CD4-positive, alpha-beta memory T cell (primary cell): Measurements from ENCODE around the gene GRK2. TPM values are rescaled to one million over a fixed set of nuclear protein-coding genes. Genes with fewer than 3 reads are reported as not detected.
A peak's percentile ranks its signal among the peaks of the same experiment; 100 is the strongest.

Source experiments
- CTCF ChIA-PET: fragments of 350-600 bp; sonication (Branson Sonifier 250); formaldehyde crosslinking; loops from one replicate; lab custom pipeline; 2021; ENCODE audit warnings: inconsistent platforms; ENCODE audit not compliant: partially characterized antibody; lab: Charles Lee
- POLR2A ChIA-PET: fragments of 350-600 bp; sonication (Branson Sonifier 250); formaldehyde crosslinking; loops from one replicate; lab custom pipeline; 2021; ENCODE audit not compliant: partially characterized antibody; lab: Charles Lee
- DNase-seq, 5 donors: peaks; one replicate each; pipeline versions ENCODE4 v3.0.0 to v3.0.0-alpha.2; 2020 to 2022; ENCODE audit warnings: mixed read lengths in 1 of 5
- H3K27ac ChIP-seq: one replicate; pipeline ENCODE4 v1.7.0; 2013; ENCODE audit warnings: low read depth, low read length
- H3K27me3 ChIP-seq: 2 replicates; pipeline ENCODE4 v1.7.0; 2013; ENCODE audit warnings: mild to moderate bottlenecking, low read length, moderate library complexity; ENCODE audit not compliant: insufficient read depth
- H3K36me3 ChIP-seq: 2 replicates; pipeline ENCODE4 v1.7.0; 2013; ENCODE audit warnings: mild to moderate bottlenecking, low read length, moderate library complexity; ENCODE audit not compliant: insufficient read depth
- H3K4me1 ChIP-seq: 2 replicates; pipeline ENCODE4 v1.7.0; 2013; ENCODE audit warnings: mild to moderate bottlenecking, low read length, moderate library complexity; ENCODE audit not compliant: insufficient read depth
- H3K4me3 ChIP-seq, 2 donors: one replicate each; pipeline ENCODE4 v1.7.0; 2013; ENCODE audit warnings: low read length in 2 of 2, mild to moderate bottlenecking in 1 of 2
- H3K9me3 ChIP-seq, 2 donors: one replicate each; pipeline ENCODE4 v1.7.0; 2013; ENCODE audit warnings: low read length in 2 of 2, control low read depth in 1 of 2; ENCODE audit not compliant: control insufficient read depth in 1 of 2
- H3K27ac Mint-ChIP-seq, 7 donors: one replicate each; pipeline ENCODE4 v1.8.0; 2020 to 2021; ENCODE audit warnings: mixed read lengths in 7 of 7, mild to moderate bottlenecking in 6 of 7, inconsistent platforms in 3 of 7, moderate library complexity in 3 of 7
- H3K27me3 Mint-ChIP-seq, 2 donors: one replicate each; pipeline ENCODE4 v1.8.0; 2020 to 2021; ENCODE audit warnings: mixed read lengths in 2 of 2
- H3K36me3 Mint-ChIP-seq, 2 donors: one replicate each; pipeline ENCODE4 v1.8.0; 2020 to 2021; ENCODE audit warnings: mixed read lengths in 2 of 2, inconsistent platforms in 1 of 2, mild to moderate bottlenecking in 1 of 2
- H3K4me1 Mint-ChIP-seq, 4 donors: one replicate each; pipeline ENCODE4 v1.8.0; 2020 to 2021; ENCODE audit warnings: mixed read lengths in 4 of 4, mild to moderate bottlenecking in 1 of 4
- H3K4me3 Mint-ChIP-seq, 8 donors: one replicate each; pipeline ENCODE4 v1.8.0; 2020 to 2021; ENCODE audit warnings: mixed read lengths in 8 of 8, mild to moderate bottlenecking in 7 of 8, moderate library complexity in 6 of 8, inconsistent platforms in 3 of 8
- H3K9me3 Mint-ChIP-seq, 8 donors: one replicate each; pipeline ENCODE4 v1.8.0; 2020 to 2021; ENCODE audit warnings: mixed read lengths in 8 of 8, mild to moderate bottlenecking in 5 of 8, inconsistent platforms in 3 of 8, moderate library complexity in 1 of 8
- intact Hi-C: fragments of 100-400 bp; cut with micrococcal nuclease; formaldehyde crosslinking; loops from one replicate; pipeline ENCODE4 v1.15.1; 2023
- polyA plus RNA-seq, 2 donors: library from polyadenylated mRNA; unstranded; fragments of 300-500 nt; fragmentation: Illumina TruSeq; gene quantifications; one replicate each; pipeline ENCODE4 v1.2.3, GENCODE V29; 2021
- total RNA-seq, 2 experiments: library from RNA; stranded (reverse); gene quantifications; one replicate each; pipeline ENCODE4 v1.2.3, GENCODE V29; 2021

The GRK2 gene
- total and polyA plus RNA-seq, 4 experiments from 2014 or later, result 12.8 to 310 (median 181) TPM

- Mint-ChIP-seq H3K36me3 (peaks cover 0 to 1% of the 10 kb centered on the region in 2 donors), H3K27ac (peak overlapping the region in 1 of 7 donors; percentile 55), H3K4me3 (no peak overlapping the region), H3K27me3 (no peaks in the 10 kb centered on the region), H3K9me3 (no peaks in the 10 kb centered on the region), H3K4me1 (peaks cover 2 to 7% (median 3%) of the 10 kb centered on the region in 4 donors)
- CTCF ChIA-PET, result interaction anchor here (0.9 to 4.8 kb wide), 2 partner anchors 15 to 28 kb away, joined by 3 to 31 read pairs; no protein-coding TSS in a partner anchor
- no peak overlapping the region for H3K27ac ChIP-seq
- H3K4me1 ChIP-seq, result peaks cover under 1% of the 10 kb centered on the region
- H3K36me3 ChIP-seq, result no peaks in the 10 kb centered on the region
- H3K4me3 ChIP-seq, result no peak overlapping the region
- intact Hi-C loops, result no loop called here
- no peak for DNase-seq
- H3K9me3 ChIP-seq, result no peaks in the 10 kb centered on the region
- H3K27me3 ChIP-seq, result no peaks in the 10 kb centered on the region
- POLR2A ChIA-PET, result no interaction called here
Measured at GRCh38 chr11:67323526-67323925, 57.3 kb downstream of the GRK2 start.

GRCh38 chr11:67332081-67332691 is 65.9 kb downstream of the GRK2 start:
- intact Hi-C loops, result no loop called here
- POLR2A ChIA-PET, result no interaction called here
- H3K4me3 ChIP-seq, result no peak overlapping the region

More at GRCh38 chr11:67332081-67332691, 65.9 kb downstream of the GRK2 start:
- Histone ChIP-seq H3K36me3 (no peaks in the 10 kb centered on the region), H3K27me3 (no peaks in the 10 kb centered on the region), H3K4me1 (no peaks in the 10 kb centered on the region), H3K9me3 (no peaks in the 10 kb centered on the region), H3K27ac (no peak overlapping the region)
- Mint-ChIP-seq H3K9me3 (no peaks in the 10 kb centered on the region), H3K27ac (no peak overlapping the region), H3K27me3 (no peaks in the 10 kb centered on the region), H3K4me1 (no peaks in the 10 kb centered on the region), H3K36me3 (no peaks in the 10 kb centered on the region), H3K4me3 (no peak overlapping the region)
- no peak for DNase-seq
- CTCF ChIA-PET, result no interaction called here

Other genes starting within 250 kb of the GRK2 start
- gene SYT12, start 243.3 kb upstream of the GRK2 start, total RNA-seq, result not detected
- gene SYT12, start 243.3 kb upstream of the GRK2 start, polyA plus RNA-seq, result not detected
- gene RHOD, start 209.6 kb upstream of the GRK2 start, total RNA-seq, result under 1 TPM in 1 of 2 experiments, not detected in 1; 0.58 TPM
- under 1 TPM in 1 of 2 donors, not detected in 1; 0.79 TPM for gene RHOD, start 209.6 kb upstream of the GRK2 start, polyA plus RNA-seq
- 100 to 1,000 TPM; 193 to 200 TPM for gene KDM2A, start 147.2 kb upstream of the GRK2 start, total RNA-seq
- 10 to 100 TPM; 14.0 to 17.3 TPM for gene KDM2A, start 147.2 kb upstream of the GRK2 start, polyA plus RNA-seq
- 100 to 1,000 TPM; 244 to 247 TPM for gene ANKRD13D, start 22.8 kb downstream of the GRK2 start, total RNA-seq
- gene ANKRD13D, start 22.8 kb downstream of the GRK2 start, polyA plus RNA-seq, result 10 to 100 TPM; 12.0 to 31.3 TPM
- gene SSH3, start 37.1 kb downstream of the GRK2 start, total RNA-seq, result 10 to 100 TPM; 22.5 to 26.3 TPM
- 1 to 10 TPM in 1 of 2 donors, under 1 TPM in 1; 0.79 to 6.5 TPM for gene SSH3, start 37.1 kb downstream of the GRK2 start, polyA plus RNA-seq
- 10 to 100 TPM; 87.9 to 91.3 TPM for gene POLD4, start 87.1 kb downstream of the GRK2 start, total RNA-seq
- gene POLD4, start 87.1 kb downstream of the GRK2 start, polyA plus RNA-seq, result 10 to 100 TPM; 93.6 to 96.2 TPM
- gene CLCF1, start 107.1 kb downstream of the GRK2 start, total RNA-seq, result 1 to 10 TPM; 5.4 to 6.4 TPM
- gene CLCF1, start 107.1 kb downstream of the GRK2 start, polyA plus RNA-seq, result 1 to 10 TPM in 1 of 2 donors, under 1 TPM in 1; 0.45 to 4.4 TPM
- 10 to 100 TPM; 51.8 to 55.9 TPM for gene RAD9A, start 125.5 kb downstream of the GRK2 start, total RNA-seq
- 1 to 10 TPM; 6.7 to 8.3 TPM for gene RAD9A, start 125.5 kb downstream of the GRK2 start, polyA plus RNA-seq
- gene PPP1CA, start 135.4 kb downstream of the GRK2 start, total RNA-seq, result 100 to 1,000 TPM; 159 to 161 TPM
- 100 to 1,000 TPM; 474 to 774 TPM for gene PPP1CA, start 135.4 kb downstream of the GRK2 start, polyA plus RNA-seq
- 100 to 1,000 TPM; 371 to 382 TPM for gene TBC1D10C, start 137.6 kb downstream of the GRK2 start, total RNA-seq
- 100 to 1,000 TPM; 316 to 331 TPM for gene TBC1D10C, start 137.6 kb downstream of the GRK2 start, polyA plus RNA-seq
- 1 to 10 TPM; 2.3 to 3.3 TPM for gene CARNS1, start 149.2 kb downstream of the GRK2 start, total RNA-seq
- under 1 TPM; 0.45 to 0.81 TPM for gene CARNS1, start 149.2 kb downstream of the GRK2 start, polyA plus RNA-seq
- 10 to 100 TPM; 78.1 to 79.9 TPM for gene RPS6KB2, start 162.0 kb downstream of the GRK2 start, total RNA-seq
- gene RPS6KB2, start 162.0 kb downstream of the GRK2 start, polyA plus RNA-seq, result 10 to 100 TPM; 55.2 to 58.3 TPM
- gene PTPRCAP, start 171.2 kb downstream of the GRK2 start, total RNA-seq, result 100 to 1,000 TPM; 208 to 228 TPM
- gene PTPRCAP, start 171.2 kb downstream of the GRK2 start, polyA plus RNA-seq, result 100 to 1,000 TPM; 613 TPM
- 10 to 100 TPM; 22.7 to 23.2 TPM for gene CORO1B, start 177.0 kb downstream of the GRK2 start, total RNA-seq
- 10 to 100 TPM; 79.1 to 92.2 TPM for gene CORO1B, start 177.0 kb downstream of the GRK2 start, polyA plus RNA-seq
- gene GPR152, start 186.3 kb downstream of the GRK2 start, total RNA-seq, result not detected
- 1 to 10 TPM in 1 of 2 donors, under 1 TPM in 1; 0.35 to 1.7 TPM for gene GPR152, start 186.3 kb downstream of the GRK2 start, polyA plus RNA-seq
- 1 to 10 TPM; 1.4 to 2.3 TPM for gene CABP4, start 188.9 kb downstream of the GRK2 start, total RNA-seq
- under 1 TPM; 0.27 to 0.84 TPM for gene CABP4, start 188.9 kb downstream of the GRK2 start, polyA plus RNA-seq
- 10 to 100 TPM; 90.1 to 99.1 TPM for gene TMEM134, start 202.8 kb downstream of the GRK2 start, total RNA-seq
- gene TMEM134, start 202.8 kb downstream of the GRK2 start, polyA plus RNA-seq, result 100 to 1,000 TPM; 152 to 162 TPM
- 100 to 1,000 TPM; 131 to 132 TPM for gene AIP, start 216.6 kb downstream of the GRK2 start, total RNA-seq
- 100 to 1,000 TPM; 152 to 185 TPM for gene AIP, start 216.6 kb downstream of the GRK2 start, polyA plus RNA-seq
- gene PITPNM1, start 238.9 kb downstream of the GRK2 start, total RNA-seq, result 100 to 1,000 TPM; 137 to 143 TPM
- 10 to 100 TPM; 15.0 to 43.6 TPM for gene PITPNM1, start 238.9 kb downstream of the GRK2 start, polyA plus RNA-seq
- gene CDK2AP2, start 241.7 kb downstream of the GRK2 start, total RNA-seq, result 10 to 100 TPM; 85.8 to 86.0 TPM
- 100 to 1,000 TPM in 1 of 2 donors, 10 to 100 TPM in 1; 83.3 to 152 TPM for gene CDK2AP2, start 241.7 kb downstream of the GRK2 start, polyA plus RNA-seq